ENCODE measurements around the gene TMEM53. TPM values are rescaled to one million over a fixed set of nuclear protein-coding genes. Genes with fewer than 3 reads are reported as not detected.

Gene TMEM53
- polyA plus RNA-seq, 4 donors: 12.0 to 13.7 (median 13.3) TPM

GRCh38 chr1:44631647-44632539 lies 42.4 kb downstream of the TMEM53 start:
- peak; percentile 71 to 81 (median 75) for DNase-seq (ENCODE audit: low read depth in 4 of 4, low spot score in 3 of 4)

- DNase-seq (ENCODE audit: low read depth in 4 of 4, low spot score in 3 of 4): no peak
Observed at GRCh38 chr1:44631333-44631646, 43.0 kb downstream of the TMEM53 start.

GRCh38 chr1:44630116-44630515 lies 44.2 kb downstream of the TMEM53 start:
- no peak for DNase-seq (ENCODE audit: low read depth in 4 of 4, low spot score in 3 of 4)

- DNase-seq (ENCODE audit: low read depth in 4 of 4, low spot score in 3 of 4): no peak
Observed at GRCh38 chr1:44628962-44629756, 45.1 kb downstream of the TMEM53 start.

- no peak for DNase-seq (ENCODE audit: low read depth in 4 of 4, low spot score in 3 of 4)
Observed at GRCh38 chr1:44625348-44625747, 48.9 kb downstream of the TMEM53 start.

- DNase-seq (ENCODE audit: low read depth in 4 of 4, low spot score in 3 of 4): no peak
Observed at GRCh38 chr1:44624268-44624901, 49.9 kb downstream of the TMEM53 start.

GRCh38 chr1:44621841-44622286 lies 52.4 kb downstream of the TMEM53 start:
- no peak for DNase-seq (ENCODE audit: low read depth in 4 of 4, low spot score in 3 of 4)

- DNase-seq (ENCODE audit: low read depth in 4 of 4, low spot score in 3 of 4): no peak
Observed at GRCh38 chr1:44620072-44620471, 54.2 kb downstream of the TMEM53 start.

GRCh38 chr1:44619261-44619900 lies 54.9 kb downstream of the TMEM53 start:
- DNase-seq (ENCODE audit: low read depth in 4 of 4, low spot score in 3 of 4): peak in 2 of 4 donors; percentile 38 to 55

GRCh38 chr1:44617703-44618029 lies 56.6 kb downstream of the TMEM53 start:
- DNase-seq (ENCODE audit: low read depth in 4 of 4, low spot score in 3 of 4): no peak

GRCh38 chr1:44616991-44617702 lies 57.1 kb downstream of the TMEM53 start:
- no peak for DNase-seq (ENCODE audit: low read depth in 4 of 4, low spot score in 3 of 4)

GRCh38 chr1:44616284-44616990 lies 57.8 kb downstream of the TMEM53 start:
- DNase-seq (ENCODE audit: low read depth in 4 of 4, low spot score in 3 of 4): no peak

- no peak for DNase-seq (ENCODE audit: low read depth in 4 of 4, low spot score in 3 of 4)
Observed at GRCh38 chr1:44613941-44614340, 60.3 kb downstream of the TMEM53 start.

GRCh38 chr1:44611866-44612265 lies 62.4 kb downstream of the TMEM53 start:
- no peak for DNase-seq (ENCODE audit: low read depth in 4 of 4, low spot score in 3 of 4)

- no peak for DNase-seq (ENCODE audit: low read depth in 4 of 4, low spot score in 3 of 4)
Observed at GRCh38 chr1:44611419-44611818, 62.9 kb downstream of the TMEM53 start.

GRCh38 chr1:44610527-44611148 lies 63.6 kb downstream of the TMEM53 start:
- DNase-seq (ENCODE audit: low read depth in 4 of 4, low spot score in 3 of 4): no peak

GRCh38 chr1:44609768-44610526 lies 64.3 kb downstream of the TMEM53 start:
- no peak for DNase-seq (ENCODE audit: low read depth in 4 of 4, low spot score in 3 of 4)

- DNase-seq (ENCODE audit: low read depth in 4 of 4, low spot score in 3 of 4): no peak
Observed at GRCh38 chr1:44609412-44609767, 64.9 kb downstream of the TMEM53 start.

- DNase-seq (ENCODE audit: low read depth in 4 of 4, low spot score in 3 of 4): no peak
Observed at GRCh38 chr1:44608141-44608540, 66.1 kb downstream of the TMEM53 start.

Data from right renal pelvis (tissue), 4 donors.